GM20000 (cell line): ENCODE measurements around the gene DHFR2.
"Not testable (repeated sequence)": the region's sequence is repeated elsewhere in the genome, so short reads cannot be mapped to it uniquely, and the experiment has no call there.

ENCODE experiments used
- DNase-seq: peaks from one replicate; pipeline ENCODE4 v3.0.0; 2012; ENCODE audit warnings: low spot score
- CTCF ChIP-seq: IDR thresholded peaks from 2 replicates; pipeline ENCODE4 v1.5.1; 2012; ENCODE audit warnings: mild to moderate bottlenecking, control low read depth; ENCODE audit errors: extremely low read depth, missing control alignments

The DHFR2 gene

GRCh38 chr3:94062513-94063404, at the start of gene DHFR2, which contains the start of gene NSUN3:
Gene DHFR2, minus strand, starts transcription at chr3:94062916. Its CDS starts 1,405 bp downstream, at chr3:94061511.
Gene NSUN3, plus strand, starts transcription at chr3:94063061. Its CDS starts 66 bp downstream, at chr3:94063127.
- DNase-seq, result peak; percentile 80
- TF ChIP-seq CTCF, result no peak

DNA sequence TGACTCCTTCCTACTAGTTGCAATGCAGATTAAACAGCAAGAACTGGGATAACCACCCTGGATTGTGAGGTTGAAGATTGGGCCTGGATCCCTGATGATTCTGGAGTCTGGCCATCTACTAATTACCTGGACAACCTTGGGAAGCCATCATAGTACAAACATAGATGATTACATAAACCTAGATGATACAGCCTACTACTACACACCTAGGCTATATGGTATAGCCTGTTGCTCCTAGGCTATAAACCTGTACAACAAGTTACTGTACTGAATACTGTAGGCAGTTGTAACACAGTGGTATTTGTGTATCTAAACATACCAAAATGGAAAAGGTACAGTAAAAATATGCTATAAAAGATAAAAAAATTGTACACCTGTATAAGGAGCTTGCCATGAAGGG, 48.1 kb upstream of the DHFR2 start:
- no peak for DNase-seq
- no peak for TF ChIP-seq CTCF

DNA sequence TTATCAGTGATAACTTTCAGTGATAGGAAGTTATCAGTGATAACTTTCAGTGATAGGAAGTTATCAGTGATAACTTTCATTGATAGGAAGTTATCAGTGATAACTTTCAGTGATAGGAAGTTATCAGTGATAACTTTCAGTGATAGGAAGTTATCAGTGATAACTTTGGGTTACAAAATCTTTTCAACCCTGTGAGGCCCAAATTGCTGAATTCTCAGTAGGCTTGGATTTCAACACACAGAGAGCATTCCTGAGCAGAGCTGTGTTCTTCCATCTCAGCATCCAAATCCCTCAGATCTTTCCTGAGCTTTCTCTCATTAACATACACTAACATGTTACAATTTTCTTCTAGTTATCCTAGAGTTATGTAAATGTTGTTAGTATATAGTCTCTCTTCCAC, 47.5 kb upstream of the DHFR2 start:
- DNase-seq, result not testable (repeated sequence)

DNA sequence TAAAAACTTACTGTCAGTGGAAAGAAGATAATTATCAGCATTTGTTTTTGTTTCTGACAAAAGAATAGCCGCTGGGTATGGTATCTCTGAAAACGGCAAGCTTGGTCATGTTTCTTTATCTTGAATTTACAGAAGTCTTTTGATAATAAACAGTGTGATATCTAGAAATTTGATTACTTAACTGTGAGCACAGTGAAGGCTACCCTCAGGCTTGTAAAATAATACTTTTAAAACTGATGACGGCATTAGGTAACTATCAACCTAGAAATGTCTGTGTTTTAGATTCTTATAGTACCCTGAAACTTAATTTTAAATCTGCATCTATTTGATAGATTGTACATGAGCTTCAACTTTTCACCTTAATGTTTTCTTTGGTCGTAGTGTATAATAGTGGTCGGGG, 43.6 kb upstream of the DHFR2 start:
- no peak for DNase-seq
- no peak for TF ChIP-seq CTCF

DNA sequence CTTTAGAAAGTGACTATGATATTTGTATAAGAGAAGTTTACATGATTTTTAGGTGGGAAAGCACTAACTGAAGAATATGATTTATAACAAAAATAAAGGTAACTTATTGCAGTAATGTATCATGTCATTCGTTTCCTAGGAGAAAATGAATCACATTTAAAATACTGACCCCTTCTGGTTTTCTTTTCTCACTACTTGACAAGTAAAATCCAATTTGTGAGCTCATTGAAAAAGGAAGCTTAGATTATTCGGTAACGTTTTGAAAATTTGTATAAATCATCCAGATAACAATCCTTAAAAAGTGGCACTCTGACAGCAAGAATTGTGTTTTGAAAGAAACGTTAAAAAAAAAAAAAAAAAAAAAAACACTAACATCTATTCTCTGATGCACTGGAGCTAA, 39.1 kb upstream of the DHFR2 start:
- TF ChIP-seq CTCF, result no peak
- no peak for DNase-seq

GRCh38 chr3:94099311-94099710, 36.6 kb upstream of the DHFR2 start:
- no peak for DNase-seq
- TF ChIP-seq CTCF, result no peak

DNA sequence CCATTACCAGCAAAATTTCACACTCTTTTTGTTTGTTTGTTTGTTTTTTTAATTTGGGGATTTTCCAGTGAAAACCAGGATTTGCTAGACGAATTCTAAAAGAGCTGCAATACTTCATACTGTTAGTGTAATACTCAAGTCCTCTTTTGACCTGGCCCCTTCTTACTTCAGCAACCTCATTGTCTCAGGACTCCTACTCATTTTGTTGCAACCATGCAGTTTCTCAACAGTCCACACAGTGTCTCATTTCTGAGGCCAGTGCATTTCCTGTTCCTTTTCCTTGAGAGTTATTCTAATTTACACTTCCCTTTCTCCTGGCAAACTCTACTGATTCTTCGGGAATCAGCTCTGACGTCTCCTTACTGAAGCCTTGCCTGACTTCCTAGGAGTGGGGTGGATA, 35.7 kb upstream of the DHFR2 start:
- no peak for TF ChIP-seq CTCF
- no peak for DNase-seq

DNA sequence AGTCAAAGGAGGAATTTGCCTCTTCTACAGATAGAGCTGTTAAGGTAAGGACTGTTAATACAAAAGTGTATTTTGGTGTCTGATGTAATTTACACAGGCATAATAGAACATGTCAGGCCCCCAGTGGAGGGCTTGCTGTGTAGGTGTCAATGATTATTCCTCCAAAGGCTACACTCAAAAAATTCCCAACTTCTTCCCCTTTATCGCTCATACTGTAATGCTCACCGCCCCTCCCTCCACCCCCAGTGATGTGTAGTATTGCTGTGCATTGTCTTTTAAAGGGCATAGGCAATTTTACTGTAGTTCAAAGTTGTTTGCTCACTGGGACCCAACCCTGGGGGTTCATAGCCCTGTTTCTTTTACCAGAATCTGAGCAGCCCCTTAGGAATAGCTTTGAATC, 32.4 kb upstream of the DHFR2 start:
- no peak for TF ChIP-seq CTCF
- DNase-seq, result no peak
